GM21528 (cell line): ENCODE data around the gene RGS8.

Experiments
- ATAC-seq: cut with Tn5 transposase; IDR thresholded peaks from one replicate; pipeline ENCODE4 v1.9.1; 2021; ENCODE audit warnings: mild to moderate bottlenecking, moderate library complexity; ENCODE audit not compliant: unreplicated experiment, low FRiP score

The RGS8 gene

GRCh38 chr1:182644886-182645285, 39.5 kb downstream of the RGS8 start:
- no peak for ATAC-seq

- no peak for ATAC-seq
These were observed 40.7 kb downstream of the RGS8 start for GRCh38 chr1:182643699-182644098.

GRCh38 chr1:182642461-182642860, 41.9 kb downstream of the RGS8 start:
- no peak for ATAC-seq

GRCh38 chr1:182641561-182641960, 42.8 kb downstream of the RGS8 start:
- no peak for ATAC-seq

- ATAC-seq, result no peak
These were observed 45.1 kb downstream of the RGS8 start for GRCh38 chr1:182639330-182639729.

- no peak for ATAC-seq
These were observed 46.6 kb downstream of the RGS8 start for GRCh38 chr1:182637769-182638168.

GRCh38 chr1:182635871-182636270, 48.5 kb downstream of the RGS8 start:
- no peak for ATAC-seq
